PC-9 (cell line): Measurements from ENCODE around the gene SYT8.

ENCODE experiments used
- EZH2 ChIP-seq: fragments of 200-600 bp; sonication (generic); IDR thresholded peaks from 2 replicates; pipeline ENCODE4 v1.8.0; 2017; ENCODE audit warnings: antibody characterized with exemption, low read depth
- TF ChIP-seq, protein P1 (sequence below): fragments of 200-600 bp; sonication (generic); conservative IDR thresholded peaks from 2 replicates; pipeline ENCODE4 v1.6.1; 2017; ENCODE audit warnings: mixed run types, antibody characterized with exemption, mild to moderate bottlenecking, moderate library complexity

DNA sequence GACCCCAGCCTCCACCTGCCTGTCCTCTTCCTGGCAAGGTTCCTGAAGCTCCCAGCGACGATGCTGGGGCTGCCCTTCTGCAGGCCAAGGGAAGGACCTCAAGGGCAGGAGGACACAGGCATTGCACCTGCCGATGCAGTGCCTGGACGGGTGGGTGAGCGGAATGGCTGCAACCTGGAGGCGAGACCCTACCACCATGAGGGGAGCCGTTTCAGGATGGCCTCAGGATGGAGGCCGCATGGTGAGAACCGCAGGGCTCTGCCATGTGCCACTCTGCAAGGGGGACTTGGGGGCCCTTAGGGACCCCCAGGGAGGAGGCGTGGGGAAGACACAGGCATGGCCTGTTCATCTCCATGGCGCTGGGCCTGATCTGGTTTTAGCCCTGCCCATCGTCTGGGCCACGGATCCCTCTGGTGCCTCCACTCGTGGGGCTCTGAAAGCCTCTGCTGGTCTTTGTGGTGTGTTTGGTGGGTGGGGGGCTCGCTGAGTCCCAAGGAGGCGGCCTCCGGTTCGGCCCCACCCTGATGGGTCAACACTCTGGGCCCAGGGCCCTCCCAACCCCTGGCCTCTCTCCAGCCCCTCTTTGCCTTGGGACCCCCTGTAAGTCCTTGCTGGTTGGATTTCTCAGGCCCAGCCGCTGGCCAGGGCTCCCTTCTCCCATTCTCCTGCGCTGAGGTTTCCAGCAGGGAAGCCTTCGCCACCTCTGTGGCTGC is 16.8 kb downstream of the SYT8 start:
- TF ChIP-seq, protein P1, sequence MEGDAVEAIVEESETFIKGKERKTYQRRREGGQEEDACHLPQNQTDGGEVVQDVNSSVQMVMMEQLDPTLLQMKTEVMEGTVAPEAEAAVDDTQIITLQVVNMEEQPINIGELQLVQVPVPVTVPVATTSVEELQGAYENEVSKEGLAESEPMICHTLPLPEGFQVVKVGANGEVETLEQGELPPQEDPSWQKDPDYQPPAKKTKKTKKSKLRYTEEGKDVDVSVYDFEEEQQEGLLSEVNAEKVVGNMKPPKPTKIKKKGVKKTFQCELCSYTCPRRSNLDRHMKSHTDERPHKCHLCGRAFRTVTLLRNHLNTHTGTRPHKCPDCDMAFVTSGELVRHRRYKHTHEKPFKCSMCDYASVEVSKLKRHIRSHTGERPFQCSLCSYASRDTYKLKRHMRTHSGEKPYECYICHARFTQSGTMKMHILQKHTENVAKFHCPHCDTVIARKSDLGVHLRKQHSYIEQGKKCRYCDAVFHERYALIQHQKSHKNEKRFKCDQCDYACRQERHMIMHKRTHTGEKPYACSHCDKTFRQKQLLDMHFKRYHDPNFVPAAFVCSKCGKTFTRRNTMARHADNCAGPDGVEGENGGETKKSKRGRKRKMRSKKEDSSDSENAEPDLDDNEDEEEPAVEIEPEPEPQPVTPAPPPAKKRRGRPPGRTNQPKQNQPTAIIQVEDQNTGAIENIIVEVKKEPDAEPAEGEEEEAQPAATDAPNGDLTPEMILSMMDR = no peak
- TF ChIP-seq EZH2 = no peak
